Astrocyte (in vitro differentiated cells and primary cell): ENCODE results near the gene NPTX1.

ENCODE experiments used
- EZH2 ChIP-seq: IDR thresholded peaks from 2 replicates; pipeline ENCODE4 v1.6.1; 2012; ENCODE audit warnings: mild to moderate bottlenecking, low read length, inconsistent platforms; ENCODE audit not compliant: insufficient read depth
- TF ChIP-seq, protein P1 (sequence below): IDR thresholded peaks from 2 replicates; pipeline ENCODE4 v1.5.1; 2011; ENCODE audit warnings: low read depth, mild to moderate bottlenecking, inconsistent platforms, low read length, moderate library complexity; ENCODE audit not compliant: insufficient read depth

DNA sequence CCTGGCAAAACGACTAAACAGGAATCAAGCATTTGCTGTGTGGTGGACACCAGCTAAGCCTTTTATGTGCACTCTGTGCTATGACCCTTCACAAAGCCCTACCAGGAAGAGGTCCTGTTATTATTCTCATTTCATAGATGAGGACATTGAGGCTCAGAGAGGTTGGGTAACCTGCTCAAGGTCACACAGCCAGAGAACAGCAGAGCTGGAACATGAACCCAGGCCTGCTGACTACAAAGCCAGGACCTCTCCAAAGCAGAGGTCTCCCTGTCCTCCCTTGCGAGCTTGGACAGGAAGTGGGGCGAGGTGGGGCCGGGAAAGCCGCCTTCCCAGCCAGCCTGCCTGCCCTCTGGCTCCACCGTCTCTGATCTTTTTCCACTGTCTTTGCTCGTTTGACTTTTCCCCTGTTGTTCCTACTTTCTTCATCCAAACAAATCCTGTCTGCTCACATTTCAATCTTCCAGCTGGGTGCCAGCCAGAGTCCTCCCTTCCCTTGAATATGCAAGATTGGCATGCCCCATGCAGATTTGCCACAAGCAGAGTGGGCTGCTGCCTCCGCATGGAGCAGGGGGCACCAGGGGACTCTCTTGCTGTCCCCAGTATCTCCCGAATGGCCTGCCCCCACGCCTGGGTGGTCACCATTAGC, 44.5 kb upstream of the NPTX1 start:
- no peak for TF ChIP-seq EZH2
- TF ChIP-seq, protein P1, sequence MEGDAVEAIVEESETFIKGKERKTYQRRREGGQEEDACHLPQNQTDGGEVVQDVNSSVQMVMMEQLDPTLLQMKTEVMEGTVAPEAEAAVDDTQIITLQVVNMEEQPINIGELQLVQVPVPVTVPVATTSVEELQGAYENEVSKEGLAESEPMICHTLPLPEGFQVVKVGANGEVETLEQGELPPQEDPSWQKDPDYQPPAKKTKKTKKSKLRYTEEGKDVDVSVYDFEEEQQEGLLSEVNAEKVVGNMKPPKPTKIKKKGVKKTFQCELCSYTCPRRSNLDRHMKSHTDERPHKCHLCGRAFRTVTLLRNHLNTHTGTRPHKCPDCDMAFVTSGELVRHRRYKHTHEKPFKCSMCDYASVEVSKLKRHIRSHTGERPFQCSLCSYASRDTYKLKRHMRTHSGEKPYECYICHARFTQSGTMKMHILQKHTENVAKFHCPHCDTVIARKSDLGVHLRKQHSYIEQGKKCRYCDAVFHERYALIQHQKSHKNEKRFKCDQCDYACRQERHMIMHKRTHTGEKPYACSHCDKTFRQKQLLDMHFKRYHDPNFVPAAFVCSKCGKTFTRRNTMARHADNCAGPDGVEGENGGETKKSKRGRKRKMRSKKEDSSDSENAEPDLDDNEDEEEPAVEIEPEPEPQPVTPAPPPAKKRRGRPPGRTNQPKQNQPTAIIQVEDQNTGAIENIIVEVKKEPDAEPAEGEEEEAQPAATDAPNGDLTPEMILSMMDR: no peak
